SK-N-SH (cell line): Measurements from ENCODE around the gene USP28.

ENCODE experiments used
- CTCF ChIP-seq: fragments of 200-600 bp; sonication (generic); IDR thresholded peaks from 2 replicates; pipeline ENCODE4 v1.6.1; 2017; ENCODE audit warnings: antibody characterized with exemption, mild to moderate bottlenecking, moderate library complexity
- EP300 ChIP-seq, 2 experiments: IDR thresholded peaks; 2 replicates each; pipeline versions ENCODE4 v1.4.0 to v1.6.1; 2012; ENCODE audit warnings: borderline replicate concordance in 1 of 2, low read depth in 1 of 2, low read length in 1 of 2
- EZH2phosphoT487 ChIP-seq: fragments of 200-600 bp; sonication (generic); IDR thresholded peaks from 2 replicates; pipeline ENCODE4 v1.6.1; 2017; ENCODE audit warnings: low read depth, mixed run types, mild to moderate bottlenecking, antibody characterized with exemption, moderate library complexity, borderline replicate concordance
- FOXM1 ChIP-seq: IDR thresholded peaks from 2 replicates; pipeline ENCODE4 v1.4.0; 2012; ENCODE audit warnings: low read depth, mild to moderate bottlenecking
- MAX ChIP-seq: IDR thresholded peaks from 2 replicates; pipeline ENCODE4 v1.4.0; 2012; ENCODE audit warnings: low read depth
- REST ChIP-seq: IDR thresholded peaks from 2 replicates; pipeline ENCODE4 v1.6.1; 2012; ENCODE audit warnings: mild to moderate bottlenecking, low read depth, low read length, moderate library complexity
- RFX5 ChIP-seq: IDR thresholded peaks from 2 replicates; pipeline ENCODE4 v1.6.1; 2012; ENCODE audit warnings: mild to moderate bottlenecking, improper control_type of control experiment, low read length
- SMC3 ChIP-seq: IDR thresholded peaks from 2 replicates; pipeline ENCODE4 v1.6.1; 2012; ENCODE audit warnings: low read depth, low read length, improper control_type of control experiment
- TAF1 ChIP-seq: IDR thresholded peaks from 2 replicates; pipeline ENCODE4 v1.6.1; 2012; ENCODE audit warnings: low read depth, mild to moderate bottlenecking, low read length, moderate library complexity, borderline replicate concordance
- TCF12 ChIP-seq: IDR thresholded peaks from 2 replicates; pipeline ENCODE4 v1.4.0; 2012
- TEAD4 ChIP-seq: IDR thresholded peaks from 2 replicates; pipeline ENCODE4 v1.4.0; 2012; ENCODE audit warnings: mild to moderate bottlenecking, borderline replicate concordance; ENCODE audit not compliant: insufficient read depth
- USF1 ChIP-seq: IDR thresholded peaks from 2 replicates; pipeline ENCODE4 v1.4.0; 2012; ENCODE audit warnings: low read depth, borderline replicate concordance
- USF2 ChIP-seq: fragments of 150-350 bp; IDR thresholded peaks from 2 replicates; pipeline ENCODE4 v1.6.1; 2017; ENCODE audit warnings: antibody characterized with exemption, low read length, low read depth, borderline replicate concordance
- YY1 ChIP-seq: IDR thresholded peaks from 2 replicates; pipeline ENCODE4 v1.4.0; 2012; ENCODE audit warnings: low read depth, mild to moderate bottlenecking

- no peak for TF ChIP-seq EP300 (IDR thresholded peaks at IDR 0.05; ENCODE audit: borderline replicate concordance in 1 of 2, low read depth in 1 of 2, low read length in 1 of 2)
- TF ChIP-seq USF2, result no peak
- TF ChIP-seq REST, result no peak
- TF ChIP-seq TAF1, result no peak
- TF ChIP-seq SMC3, result no peak
- no peak for TF ChIP-seq CTCF
- TF ChIP-seq TCF12, result no peak
- TF ChIP-seq FOXM1, result no peak
- no peak for TF ChIP-seq EZH2phosphoT487
- TF ChIP-seq MAX, result no peak
- TF ChIP-seq YY1, result no peak
- no peak for TF ChIP-seq USF1
- TF ChIP-seq TEAD4, result no peak
- no peak for TF ChIP-seq RFX5
Measured at GRCh38 chr11:113874581-113875233, 665 bp downstream of the USP28 start.
